H9 (cell line): Measurements from ENCODE around the gene SENP8. TPM values are rescaled to one million over a fixed set of nuclear protein-coding genes. Genes with fewer than 3 reads are reported as not detected.

Experiments used
- DNase-seq: peaks from one replicate; pipeline ENCODE4 v3.0.0-alpha.2; 2017
- H2AFZ ChIP-seq: one replicate; pipeline ENCODE4 v1.6.1; 2013; ENCODE audit warnings: mild to moderate bottlenecking, low read length, control low read depth, moderate library complexity
- H2AK5ac ChIP-seq: 2 replicates; pipeline ENCODE4 v1.6.1; 2013; ENCODE audit warnings: low read length, control low read depth, mixed read lengths; ENCODE audit not compliant: insufficient read length
- H2BK120ac ChIP-seq: one replicate; pipeline ENCODE4 v1.6.1; 2013; ENCODE audit warnings: low read depth, mild to moderate bottlenecking, low read length, control low read depth, inconsistent platforms; ENCODE audit not compliant: poor library complexity, severe bottlenecking
- H2BK12ac ChIP-seq: 2 replicates; pipeline ENCODE4 v1.6.1; 2013; ENCODE audit warnings: low read length, control low read depth, mixed read lengths, low read depth; ENCODE audit not compliant: insufficient read length
- H2BK15ac ChIP-seq: 2 replicates; pipeline ENCODE4 v1.6.1; 2013; ENCODE audit warnings: low read depth, low read length, control low read depth
- H2BK20ac ChIP-seq: one replicate; pipeline ENCODE4 v1.6.1; 2013; ENCODE audit warnings: low read depth, mild to moderate bottlenecking, low read length, control low read depth, inconsistent platforms; ENCODE audit not compliant: poor library complexity, severe bottlenecking
- H2BK5ac ChIP-seq: 2 replicates; pipeline ENCODE4 v1.6.1; 2013; ENCODE audit warnings: low read length, control low read depth, mixed read lengths; ENCODE audit not compliant: insufficient read length
- H3K14ac ChIP-seq: 2 replicates; pipeline ENCODE4 v1.6.1; 2013; ENCODE audit warnings: low read length, control low read depth; ENCODE audit not compliant: insufficient read depth
- H3K18ac ChIP-seq: 2 replicates; pipeline ENCODE4 v1.6.1; 2013; ENCODE audit warnings: low read depth, mild to moderate bottlenecking, mixed read lengths, low read length, control low read depth; ENCODE audit not compliant: insufficient read length
- H3K23ac ChIP-seq: 2 replicates; pipeline ENCODE4 v1.6.1; 2013; ENCODE audit warnings: low read length, control low read depth, mixed read lengths, low read depth; ENCODE audit not compliant: insufficient read length
- H3K23me2 ChIP-seq: 2 replicates; pipeline ENCODE4 v1.6.1; 2013; ENCODE audit warnings: low read depth, mild to moderate bottlenecking, mixed read lengths, low read length, control low read depth; ENCODE audit not compliant: insufficient read length, poor library complexity, severe bottlenecking
- H3K27ac ChIP-seq: 2 replicates; pipeline ENCODE4 v1.5.1; 2013; ENCODE audit warnings: low read length, control low read depth, mixed read lengths, low read depth; ENCODE audit not compliant: insufficient read length
- H3K27me3 ChIP-seq: 2 replicates; pipeline ENCODE4 v1.6.1; 2013; ENCODE audit warnings: low read length, control low read depth, inconsistent platforms; ENCODE audit not compliant: insufficient read depth
- H3K4ac ChIP-seq: 2 replicates; pipeline ENCODE4 v1.6.1; 2013; ENCODE audit warnings: low read depth, mild to moderate bottlenecking, control low read depth, inconsistent platforms, low read length, moderate library complexity
- H3K4me1 ChIP-seq: 2 replicates; pipeline ENCODE4 v1.6.1; 2013; ENCODE audit warnings: low read length, control low read depth, inconsistent platforms; ENCODE audit not compliant: insufficient read depth
- H3K4me2 ChIP-seq: 2 replicates; pipeline ENCODE4 v1.6.1; 2013; ENCODE audit warnings: low read length, control low read depth, mixed read lengths; ENCODE audit not compliant: insufficient read length, insufficient read depth
- H3K56ac ChIP-seq: 2 replicates; pipeline ENCODE4 v1.6.1; 2013; ENCODE audit warnings: low read depth, mild to moderate bottlenecking, mixed read lengths, low read length, control low read depth; ENCODE audit not compliant: insufficient read length
- H3K79me1 ChIP-seq: 2 replicates; pipeline ENCODE4 v1.6.1; 2013; ENCODE audit warnings: low read depth, mild to moderate bottlenecking, moderate library complexity, low read length, control low read depth, inconsistent platforms; ENCODE audit not compliant: insufficient read depth, poor library complexity, severe bottlenecking
- H3K79me2 ChIP-seq: 2 replicates; pipeline ENCODE4 v1.6.1; 2013; ENCODE audit warnings: low read length, control low read depth, inconsistent platforms; ENCODE audit not compliant: insufficient read depth
- H3K9ac ChIP-seq: 2 replicates; pipeline ENCODE4 v1.6.1; 2013; ENCODE audit warnings: low read length, control low read depth, mixed read lengths; ENCODE audit not compliant: insufficient read length; ENCODE audit errors: extremely low read depth
- H3K9me3 ChIP-seq: one replicate; pipeline ENCODE4 v1.6.1; 2013; ENCODE audit warnings: low read depth, low read length, inconsistent platforms; ENCODE audit not compliant: control insufficient read depth
- H3T11ph ChIP-seq: one replicate; pipeline ENCODE4 v1.6.1; 2013; ENCODE audit warnings: mild to moderate bottlenecking, low read length, control low read depth, inconsistent platforms
- H4K20me1 ChIP-seq: one replicate; pipeline ENCODE4 v1.6.1; 2013; ENCODE audit not compliant: control insufficient read depth, insufficient read length, insufficient read depth
- H4K5ac ChIP-seq: 2 replicates; pipeline ENCODE4 v1.6.1; 2013; ENCODE audit warnings: low read depth, mild to moderate bottlenecking, mixed read lengths, low read length, control low read depth; ENCODE audit not compliant: insufficient read length
- H4K8ac ChIP-seq: replicated peaks from 2 replicates; pipeline ENCODE4 v1.6.1; 2013; ENCODE audit warnings: low read length, control low read depth, mixed read lengths, low read depth; ENCODE audit not compliant: insufficient read length
- H4K91ac ChIP-seq: 2 replicates; pipeline ENCODE4 v1.6.1; 2013; ENCODE audit warnings: low read depth, mild to moderate bottlenecking, moderate library complexity, mixed read lengths, low read length, control low read depth; ENCODE audit not compliant: insufficient read length
- H3K27ac Mint-ChIP-seq, 3 experiments: 2 replicates in 2 of 3; 3 replicates in 1 of 3; pipeline ENCODE4 v1.8.0; 2020 to 2021; ENCODE audit warnings: mixed read lengths in 3 of 3, mild to moderate bottlenecking in 1 of 3, moderate library complexity in 1 of 3
- H3K27me3 Mint-ChIP-seq: 2 replicates; pipeline ENCODE4 v1.8.0; 2021; ENCODE audit warnings: low read depth, mild to moderate bottlenecking, moderate library complexity, mixed read lengths
- H3K36me3 Mint-ChIP-seq, 3 experiments: 2 replicates in 2 of 3; 3 replicates in 1 of 3; pipeline ENCODE4 v1.8.0; 2020 to 2021; ENCODE audit warnings: low read depth in 3 of 3, mixed read lengths in 3 of 3; ENCODE audit not compliant: insufficient read depth in 1 of 3
- H3K4me1 Mint-ChIP-seq, 2 experiments: 2 replicates each; pipeline ENCODE4 v1.8.0; 2020; ENCODE audit warnings: mixed read lengths in 2 of 2
- H3K4me3 Mint-ChIP-seq, 2 experiments: 2 replicates in 1 of 2; 3 replicates in 1 of 2; pipeline ENCODE4 v1.8.0; 2020 to 2021; ENCODE audit warnings: mild to moderate bottlenecking in 2 of 2, mixed read lengths in 2 of 2, moderate library complexity in 1 of 2
- H3K9me3 Mint-ChIP-seq, 2 experiments: 2 replicates in 1 of 2; 3 replicates in 1 of 2; pipeline ENCODE4 v1.8.0; 2020; ENCODE audit warnings: mild to moderate bottlenecking in 2 of 2, mixed read lengths in 2 of 2, moderate library complexity in 1 of 2
- CTCF ChIP-seq: fragments of 200-600 bp; sonication (generic); conservative IDR thresholded peaks from 3 replicates; pipeline ENCODE4 v1.8.0; 2021; ENCODE audit warnings: antibody characterized with exemption, mild to moderate bottlenecking
- WGBS: extraction: QIAGEN DNeasy Blood & Tissue Kit; methylation state at CpG from one replicate; pipeline ENCODE4 v1.1.7; 2013; ENCODE audit warnings: missing lambda C conversion rate, low lambda C conversion rate, mixed read lengths; ENCODE audit not compliant: insufficient read length; ENCODE audit errors: extremely low coverage; 5-methylcytosine and 5-hydroxymethylcytosine counted together
- total RNA-seq: library from RNA; stranded (reverse); gene quantifications from 2 replicates; pipeline ENCODE4 v1.2.1, GENCODE V29; 2021

SENP8 gene
- total RNA-seq, 1 experiment from 2014 or later = 4.8 TPM

GRCh38 chr15:72163719-72164118 lies 45.5 kb downstream of the SENP8 start:
- H2BK120ac ChIP-seq = no peak overlapping the region
- no peaks in the 10 kb centered on the region; the same call in 1 of the 2 replicates for H3K4me1 ChIP-seq
- no peak overlapping the region for H3T11ph ChIP-seq
- H2BK20ac ChIP-seq = no peak overlapping the region
- Mint-ChIP-seq H3K4me1 (peaks cover 12% of the 10 kb centered on the region in 2 experiments), H3K36me3 (peaks cover 0 to 2% (median 0%) of the 10 kb centered on the region in 3 experiments; a peak in 1 of 7 replicates), H3K27me3 (no peaks in the 10 kb centered on the region; the same call in 1 of the 2 replicates), H3K4me3 (no peak overlapping the region), H3K9me3 (no peaks in the 10 kb centered on the region; a peak in 1 of 5 replicates), H3K27ac (no peak overlapping the region)
- no peak for TF ChIP-seq CTCF
- no peak overlapping the region for H3K9ac ChIP-seq
- H3K79me1 ChIP-seq = no peaks in the 10 kb centered on the region
- no peak overlapping the region for H2BK12ac ChIP-seq
- no CpG with 5 or more reads among the region's 4 CpGs for WGBS
- DNase-seq = no peak
- no peak overlapping the region for H2AK5ac ChIP-seq
- no peaks in the 10 kb centered on the region for H3K27me3 ChIP-seq
- no peaks in the 10 kb centered on the region for H3K79me2 ChIP-seq
- H4K91ac ChIP-seq = no peak overlapping the region
- no peak overlapping the region for H3K4me2 ChIP-seq
- H3K56ac ChIP-seq = no peak overlapping the region
- no peak overlapping the region for H3K27ac ChIP-seq
- no peak overlapping the region for H3K14ac ChIP-seq
- H3K9me3 ChIP-seq = no peaks in the 10 kb centered on the region
- H3K23me2 ChIP-seq = no peaks in the 10 kb centered on the region
- no peak overlapping the region for H3K18ac ChIP-seq
- H4K20me1 ChIP-seq = no peaks in the 10 kb centered on the region
- no peak overlapping the region for H2AFZ ChIP-seq
- no peak overlapping the region for H4K8ac ChIP-seq
- H2BK5ac ChIP-seq = no peak overlapping the region
- H3K4ac ChIP-seq = no peak overlapping the region
- H3K23ac ChIP-seq = no peak overlapping the region
- H2BK15ac ChIP-seq = no peak overlapping the region
- H4K5ac ChIP-seq = no peak overlapping the region
